ENCODE data around the gene KIF1B. TPM values are rescaled to one million over a fixed set of nuclear protein-coding genes. Genes with fewer than 3 reads are reported as not detected.
A peak's percentile ranks its signal among the peaks of the same experiment; 100 is the strongest.
"Not testable (repeated sequence)": the region's sequence is repeated elsewhere in the genome, so short reads cannot be mapped to it uniquely, and the experiment has no call there.

Gene KIF1B
- total RNA-seq, 1 experiment from 2014 or later, result 33.0 TPM

DNA sequence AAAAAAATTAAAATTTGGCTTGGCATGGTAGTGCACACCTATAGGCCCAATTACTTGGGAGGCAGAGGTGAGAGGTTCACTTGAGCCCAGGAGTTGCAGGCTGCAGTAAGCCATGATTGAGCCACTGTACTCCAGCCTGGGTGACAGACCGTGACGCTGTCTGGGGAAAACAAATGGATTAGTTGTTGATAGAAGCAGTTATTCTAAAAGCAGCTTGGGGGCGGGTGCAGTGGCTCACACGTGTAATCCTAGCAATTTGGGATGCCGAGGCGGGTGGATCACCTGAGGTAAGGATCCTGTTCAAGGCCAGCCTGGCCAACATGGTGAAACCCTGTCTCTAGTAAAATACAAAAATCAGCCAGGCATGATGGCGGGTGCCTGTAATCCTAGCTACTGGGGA is 40.3 kb downstream of the KIF1B start:
- H3K27ac ChIP-seq (ENCODE audit: low read length), result no peak overlapping the region
- CTCF ChIA-PET, result no interaction called here
- DNase-seq (ENCODE audit: low read depth, low spot score), result no peak
- TF ChIP-seq SIN3A (IDR thresholded peaks at IDR 0.05; ENCODE audit: borderline replicate concordance, insufficient read depth, low read depth, low read length) (no peak), TCF7L2 (IDR thresholded peaks at IDR 0.05; ENCODE audit: low read depth, low read length) (no peak), POLR2AphosphoS5 (IDR thresholded peaks at IDR 0.05; ENCODE audit: low read depth, low read length) (no peak)
- TF ChIP-seq, protein P1, sequence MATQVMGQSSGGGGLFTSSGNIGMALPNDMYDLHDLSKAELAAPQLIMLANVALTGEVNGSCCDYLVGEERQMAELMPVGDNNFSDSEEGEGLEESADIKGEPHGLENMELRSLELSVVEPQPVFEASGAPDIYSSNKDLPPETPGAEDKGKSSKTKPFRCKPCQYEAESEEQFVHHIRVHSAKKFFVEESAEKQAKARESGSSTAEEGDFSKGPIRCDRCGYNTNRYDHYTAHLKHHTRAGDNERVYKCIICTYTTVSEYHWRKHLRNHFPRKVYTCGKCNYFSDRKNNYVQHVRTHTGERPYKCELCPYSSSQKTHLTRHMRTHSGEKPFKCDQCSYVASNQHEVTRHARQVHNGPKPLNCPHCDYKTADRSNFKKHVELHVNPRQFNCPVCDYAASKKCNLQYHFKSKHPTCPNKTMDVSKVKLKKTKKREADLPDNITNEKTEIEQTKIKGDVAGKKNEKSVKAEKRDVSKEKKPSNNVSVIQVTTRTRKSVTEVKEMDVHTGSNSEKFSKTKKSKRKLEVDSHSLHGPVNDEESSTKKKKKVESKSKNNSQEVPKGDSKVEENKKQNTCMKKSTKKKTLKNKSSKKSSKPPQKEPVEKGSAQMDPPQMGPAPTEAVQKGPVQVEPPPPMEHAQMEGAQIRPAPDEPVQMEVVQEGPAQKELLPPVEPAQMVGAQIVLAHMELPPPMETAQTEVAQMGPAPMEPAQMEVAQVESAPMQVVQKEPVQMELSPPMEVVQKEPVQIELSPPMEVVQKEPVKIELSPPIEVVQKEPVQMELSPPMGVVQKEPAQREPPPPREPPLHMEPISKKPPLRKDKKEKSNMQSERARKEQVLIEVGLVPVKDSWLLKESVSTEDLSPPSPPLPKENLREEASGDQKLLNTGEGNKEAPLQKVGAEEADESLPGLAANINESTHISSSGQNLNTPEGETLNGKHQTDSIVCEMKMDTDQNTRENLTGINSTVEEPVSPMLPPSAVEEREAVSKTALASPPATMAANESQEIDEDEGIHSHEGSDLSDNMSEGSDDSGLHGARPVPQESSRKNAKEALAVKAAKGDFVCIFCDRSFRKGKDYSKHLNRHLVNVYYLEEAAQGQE (IDR thresholded peaks at IDR 0.05; ENCODE audit: insufficient read depth in 1 of 2, low read depth in 2 of 2, low read length in 1 of 2), result no peak
- TF ChIP-seq, protein P2, sequence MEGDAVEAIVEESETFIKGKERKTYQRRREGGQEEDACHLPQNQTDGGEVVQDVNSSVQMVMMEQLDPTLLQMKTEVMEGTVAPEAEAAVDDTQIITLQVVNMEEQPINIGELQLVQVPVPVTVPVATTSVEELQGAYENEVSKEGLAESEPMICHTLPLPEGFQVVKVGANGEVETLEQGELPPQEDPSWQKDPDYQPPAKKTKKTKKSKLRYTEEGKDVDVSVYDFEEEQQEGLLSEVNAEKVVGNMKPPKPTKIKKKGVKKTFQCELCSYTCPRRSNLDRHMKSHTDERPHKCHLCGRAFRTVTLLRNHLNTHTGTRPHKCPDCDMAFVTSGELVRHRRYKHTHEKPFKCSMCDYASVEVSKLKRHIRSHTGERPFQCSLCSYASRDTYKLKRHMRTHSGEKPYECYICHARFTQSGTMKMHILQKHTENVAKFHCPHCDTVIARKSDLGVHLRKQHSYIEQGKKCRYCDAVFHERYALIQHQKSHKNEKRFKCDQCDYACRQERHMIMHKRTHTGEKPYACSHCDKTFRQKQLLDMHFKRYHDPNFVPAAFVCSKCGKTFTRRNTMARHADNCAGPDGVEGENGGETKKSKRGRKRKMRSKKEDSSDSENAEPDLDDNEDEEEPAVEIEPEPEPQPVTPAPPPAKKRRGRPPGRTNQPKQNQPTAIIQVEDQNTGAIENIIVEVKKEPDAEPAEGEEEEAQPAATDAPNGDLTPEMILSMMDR (IDR thresholded peaks at IDR 0.05), result no peak
- no peak for ATAC-seq
- POLR2A ChIA-PET, result interaction anchor here (0.7 kb wide), 1 partner anchor 77 kb away, joined by 5 read pairs; no protein-coding TSS in a partner anchor
- no peaks in the 10 kb centered on the region for H3K27me3 ChIP-seq (ENCODE audit: control insufficient read depth, insufficient read depth, low read length)
- intact Hi-C loops (cut with micrococcal nuclease; ENCODE audit: unreplicated experiment), result no loop called here
- H3K4me1 ChIP-seq (ENCODE audit: control insufficient read depth, insufficient read depth, low read length), result no peaks in the 10 kb centered on the region
- H3K9me3 ChIP-seq (ENCODE audit: control insufficient read depth, insufficient read depth, low read depth, low read length), result no peaks in the 10 kb centered on the region
- H3K4me3 ChIP-seq (ENCODE audit: low read depth in 2 of 2, low read length in 2 of 2), result no peak overlapping the region
- no peaks in the 10 kb centered on the region for H3K36me3 ChIP-seq (ENCODE audit: control insufficient read depth, insufficient read depth, low read length)
- in situ Hi-C loops (cut with HindIII; ENCODE audit: low pct_unique_long_range_greater_than_20kb, low sequenced_read_pairs), result no loop called here
- no TSS peak for BruUV-seq (replicated peaks)

DNA sequence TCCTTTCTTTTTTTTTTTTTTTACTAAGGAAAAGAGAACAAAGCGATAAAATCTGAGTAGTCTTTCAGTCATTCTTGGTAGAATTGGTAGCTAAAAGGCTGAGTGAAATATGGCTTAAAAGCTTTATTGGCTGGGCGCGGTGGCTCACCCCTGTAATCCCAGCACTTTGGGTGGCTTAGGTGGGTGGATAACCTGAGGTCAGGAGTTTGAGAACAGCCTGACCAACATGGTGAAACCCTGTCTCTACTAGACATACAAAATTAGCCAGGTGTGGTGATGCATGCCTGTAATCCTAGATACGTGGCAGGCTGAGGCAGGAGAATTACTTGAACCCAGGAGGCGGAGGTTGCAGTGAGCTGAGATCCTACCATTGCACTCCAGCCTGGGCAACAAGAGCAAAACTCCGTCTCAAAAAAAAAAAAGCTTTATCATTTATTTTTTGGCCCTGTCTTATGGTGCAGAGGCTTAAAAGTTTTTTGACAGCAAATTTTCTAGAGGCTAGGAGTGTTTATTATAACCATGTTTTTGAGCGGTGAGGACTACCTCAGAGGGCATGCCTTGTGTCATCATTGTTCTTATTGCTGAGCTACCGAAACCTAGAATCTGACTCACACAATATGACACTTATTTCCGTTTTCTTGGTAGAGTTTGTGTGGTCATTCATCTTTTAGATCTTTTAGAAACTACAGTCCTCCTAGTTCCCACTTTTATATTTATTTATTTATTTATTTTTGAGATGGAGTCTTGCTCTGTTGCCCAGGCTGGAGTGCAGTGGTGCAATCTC is 41.1 kb downstream of the KIF1B start:
- intact Hi-C loops (cut with micrococcal nuclease; ENCODE audit: unreplicated experiment); H3K36me3 ChIP-seq (ENCODE audit: control insufficient read depth, insufficient read depth, low read length); H3K9me3 ChIP-seq (ENCODE audit: control insufficient read depth, insufficient read depth, low read depth, low read length); H3K4me3 ChIP-seq (ENCODE audit: low read depth in 2 of 2, low read length in 2 of 2); H3K27ac ChIP-seq (ENCODE audit: low read length); ATAC-seq; BruUV-seq (replicated peaks); in situ Hi-C loops (cut with HindIII; ENCODE audit: low pct_unique_long_range_greater_than_20kb, low sequenced_read_pairs); DNase-seq (ENCODE audit: low read depth, low spot score); H3K4me1 ChIP-seq (ENCODE audit: control insufficient read depth, insufficient read depth, low read length); H3K27me3 ChIP-seq (ENCODE audit: control insufficient read depth, insufficient read depth, low read length): not testable (repeated sequence)
- ChIA-PET POLR2A (interaction anchor here (0.7 kb wide), 1 partner anchor 77 kb away, joined by 5 read pairs; no protein-coding TSS in a partner anchor), CTCF (interaction anchor here (0.6 kb wide), 1 partner anchor 293 kb away, joined by 9 read pairs; no protein-coding TSS in a partner anchor)

DNA sequence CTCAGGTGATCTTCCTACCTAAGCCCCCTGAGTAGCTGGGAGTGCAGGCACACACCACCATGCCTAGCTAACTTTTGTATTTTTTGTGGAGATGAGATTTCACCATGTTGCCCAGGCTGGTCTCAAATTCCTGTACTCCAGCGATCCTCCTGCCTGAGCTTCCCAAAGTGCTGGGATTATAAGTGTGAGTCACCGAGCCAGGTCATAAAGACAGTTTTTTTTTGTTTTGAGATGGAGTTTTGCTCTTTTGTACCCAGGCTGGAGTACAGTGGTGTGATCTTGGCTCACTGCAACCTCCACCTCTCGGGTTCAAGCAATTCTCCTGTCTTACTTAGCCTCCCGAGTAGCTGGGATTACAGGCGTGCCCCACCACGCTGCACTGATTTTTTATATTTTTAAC is 42.1 kb downstream of the KIF1B start:
- Histone ChIP-seq H3K27ac (ENCODE audit: low read length) (no peak overlapping the region), H3K36me3 (ENCODE audit: control insufficient read depth, insufficient read depth, low read length) (no peaks in the 10 kb centered on the region), H3K4me1 (ENCODE audit: control insufficient read depth, insufficient read depth, low read length) (no peaks in the 10 kb centered on the region), H3K27me3 (ENCODE audit: control insufficient read depth, insufficient read depth, low read length) (no peaks in the 10 kb centered on the region), H3K9me3 (ENCODE audit: control insufficient read depth, insufficient read depth, low read depth, low read length) (no peaks in the 10 kb centered on the region), H3K4me3 (ENCODE audit: low read depth in 2 of 2, low read length in 2 of 2) (no peak overlapping the region)
- no peak for DNase-seq (ENCODE audit: low read depth, low spot score)
- no peak for TF ChIP-seq POLR2AphosphoS5 (IDR thresholded peaks at IDR 0.05; ENCODE audit: low read depth, low read length)
- TF ChIP-seq, protein P1 (IDR thresholded peaks at IDR 0.05; ENCODE audit: insufficient read depth in 1 of 2, low read depth in 2 of 2, low read length in 1 of 2), result no peak
- no TSS peak for BruUV-seq (replicated peaks)
- 0 out of 2 replicates have a peak, but pooled peaks have one; percentile 45 for ATAC-seq
- in situ Hi-C loops (cut with HindIII; ENCODE audit: low pct_unique_long_range_greater_than_20kb, low sequenced_read_pairs), result no loop called here
- POLR2A ChIA-PET, result no interaction called here
- CTCF ChIA-PET, result no interaction called here
- intact Hi-C loops (cut with micrococcal nuclease; ENCODE audit: unreplicated experiment), result no loop called here

Data from Panc1 (cell line).